ENCODE results near the gene FAM83F.

DNA sequence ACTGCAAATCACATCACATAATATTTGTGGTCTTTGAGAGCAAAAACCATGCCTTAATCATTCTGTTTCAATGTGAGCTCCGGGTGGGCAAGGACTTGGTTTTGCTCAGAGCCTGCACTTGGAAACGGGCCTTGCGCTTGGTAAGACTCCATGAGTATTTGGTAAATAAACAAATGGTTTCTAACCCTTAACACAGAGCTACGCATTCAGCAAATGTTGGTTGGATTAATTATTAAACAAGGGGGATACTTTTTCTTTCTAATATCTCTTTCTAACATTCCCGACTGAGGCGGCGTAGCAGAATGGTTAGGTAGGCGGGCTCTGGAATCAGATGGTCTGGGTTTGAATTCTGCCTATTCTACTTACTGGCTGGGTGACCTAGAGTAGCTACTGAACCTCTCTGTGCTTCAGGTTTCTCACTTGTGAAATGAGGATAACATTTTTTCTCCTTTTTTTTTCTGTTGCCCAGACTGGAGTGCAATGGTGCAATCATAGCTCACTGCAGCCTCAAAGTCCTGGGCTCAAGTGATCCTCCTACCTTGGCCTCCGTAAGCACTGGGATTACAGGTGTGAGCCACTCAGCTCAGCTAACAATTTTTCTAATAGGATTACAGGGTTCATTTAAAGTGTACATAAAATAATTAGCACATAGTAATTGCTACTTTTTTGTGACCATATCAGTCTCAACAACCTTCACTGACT, 3.4 kb upstream of the FAM83F start:
- TF ChIP-seq, protein P1, sequence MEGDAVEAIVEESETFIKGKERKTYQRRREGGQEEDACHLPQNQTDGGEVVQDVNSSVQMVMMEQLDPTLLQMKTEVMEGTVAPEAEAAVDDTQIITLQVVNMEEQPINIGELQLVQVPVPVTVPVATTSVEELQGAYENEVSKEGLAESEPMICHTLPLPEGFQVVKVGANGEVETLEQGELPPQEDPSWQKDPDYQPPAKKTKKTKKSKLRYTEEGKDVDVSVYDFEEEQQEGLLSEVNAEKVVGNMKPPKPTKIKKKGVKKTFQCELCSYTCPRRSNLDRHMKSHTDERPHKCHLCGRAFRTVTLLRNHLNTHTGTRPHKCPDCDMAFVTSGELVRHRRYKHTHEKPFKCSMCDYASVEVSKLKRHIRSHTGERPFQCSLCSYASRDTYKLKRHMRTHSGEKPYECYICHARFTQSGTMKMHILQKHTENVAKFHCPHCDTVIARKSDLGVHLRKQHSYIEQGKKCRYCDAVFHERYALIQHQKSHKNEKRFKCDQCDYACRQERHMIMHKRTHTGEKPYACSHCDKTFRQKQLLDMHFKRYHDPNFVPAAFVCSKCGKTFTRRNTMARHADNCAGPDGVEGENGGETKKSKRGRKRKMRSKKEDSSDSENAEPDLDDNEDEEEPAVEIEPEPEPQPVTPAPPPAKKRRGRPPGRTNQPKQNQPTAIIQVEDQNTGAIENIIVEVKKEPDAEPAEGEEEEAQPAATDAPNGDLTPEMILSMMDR (IDR thresholded peaks at IDR 0.05) = no peak
- TF ChIP-seq EZH2 (IDR thresholded peaks at IDR 0.05; ENCODE audit: borderline replicate concordance, insufficient read depth, low read depth, low read length, poor library complexity, severe bottlenecking) = no peak
